ENCODE measurements around the gene PHEX.
A peak's percentile ranks its signal among the peaks of the same experiment; 100 is the strongest.

Gene PHEX

GRCh38 chrX:22148565-22148964, 116.4 kb downstream of the PHEX start:
- no peak for DNase-seq (ENCODE audit: low read depth in 2 of 2)

- DNase-seq (ENCODE audit: low read depth in 2 of 2): no peak
Observed at GRCh38 chrX:22150371-22150770, 118.2 kb downstream of the PHEX start.

- DNase-seq (ENCODE audit: low read depth in 2 of 2): no peak
Observed at GRCh38 chrX:22155126-22155525, 123.0 kb downstream of the PHEX start.

- no peak for DNase-seq (ENCODE audit: low read depth in 2 of 2)
Observed at GRCh38 chrX:22159071-22159470, 126.9 kb downstream of the PHEX start.

- DNase-seq (ENCODE audit: low read depth in 2 of 2): no peak
Observed at GRCh38 chrX:22163326-22163725, 131.2 kb downstream of the PHEX start.

GRCh38 chrX:22164770-22165388, 132.8 kb downstream of the PHEX start:
- no peak for DNase-seq (ENCODE audit: low read depth in 2 of 2)

- no peak for DNase-seq (ENCODE audit: low read depth in 2 of 2)
Observed at GRCh38 chrX:22165732-22166457, 133.8 kb downstream of the PHEX start.

- no peak for DNase-seq (ENCODE audit: low read depth in 2 of 2)
Observed at GRCh38 chrX:22171287-22172060, 139.3 kb downstream of the PHEX start.

- DNase-seq (ENCODE audit: low read depth in 2 of 2): no peak
Observed at GRCh38 chrX:22173966-22174365, 141.8 kb downstream of the PHEX start.

GRCh38 chrX:22177950-22178515, 145.9 kb downstream of the PHEX start:
- no peak for DNase-seq (ENCODE audit: low read depth in 2 of 2)

GRCh38 chrX:22184096-22184495, 152.0 kb downstream of the PHEX start:
- DNase-seq (ENCODE audit: low read depth in 2 of 2): no peak

GRCh38 chrX:22186165-22186564, 154.0 kb downstream of the PHEX start:
- DNase-seq (ENCODE audit: low read depth in 2 of 2): no peak

- DNase-seq (ENCODE audit: low read depth in 2 of 2): peak; percentile 33 to 35
Observed at GRCh38 chrX:22192419-22193060, 160.4 kb downstream of the PHEX start.

- no peak for DNase-seq (ENCODE audit: low read depth in 2 of 2)
Observed at GRCh38 chrX:22193851-22194659, 161.9 kb downstream of the PHEX start.

- no peak for DNase-seq (ENCODE audit: low read depth in 2 of 2)
Observed at GRCh38 chrX:22194660-22194945, 162.5 kb downstream of the PHEX start.

- DNase-seq (ENCODE audit: low read depth in 2 of 2): no peak
Observed at GRCh38 chrX:22196149-22196548, 164.0 kb downstream of the PHEX start.

GRCh38 chrX:22202251-22202650, 170.1 kb downstream of the PHEX start:
- no peak for DNase-seq (ENCODE audit: low read depth in 2 of 2)

- no peak for DNase-seq (ENCODE audit: low read depth in 2 of 2)
Observed at GRCh38 chrX:22203186-22203585, 171.1 kb downstream of the PHEX start.

GRCh38 chrX:22206781-22207180, 174.7 kb downstream of the PHEX start:
- DNase-seq (ENCODE audit: low read depth in 2 of 2): no peak

- DNase-seq (ENCODE audit: low read depth in 2 of 2): no peak
Observed at GRCh38 chrX:22220941-22221340, 188.8 kb downstream of the PHEX start.

- DNase-seq (ENCODE audit: low read depth in 2 of 2): no peak
Observed at GRCh38 chrX:22234380-22234779, 202.3 kb downstream of the PHEX start.
